ENCODE data around the gene CCDC68. TPM values are rescaled to one million over a fixed set of nuclear protein-coding genes. Genes with fewer than 3 reads are reported as not detected.

The CCDC68 gene
- total RNA-seq, 1 experiment from 2014 or later: not detected

DNA sequence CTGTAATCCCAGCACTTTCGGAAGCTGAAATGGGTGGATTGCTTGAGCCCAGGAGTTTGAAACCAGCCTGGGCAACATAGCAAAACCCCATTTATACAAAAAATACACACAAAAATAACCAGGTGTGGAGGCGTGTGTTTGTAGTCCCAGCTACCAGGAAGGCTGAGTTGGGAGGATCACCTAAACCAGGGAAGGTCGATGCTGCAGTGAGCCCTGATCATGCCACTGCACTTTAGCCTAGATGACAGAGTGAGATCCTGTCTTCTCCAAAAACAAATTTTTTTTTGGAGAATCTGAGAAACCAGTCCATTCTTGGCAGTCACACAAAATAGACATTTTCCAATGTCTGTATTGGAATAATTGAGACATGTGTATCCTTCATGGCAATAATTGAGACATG lies 84.2 kb downstream of the CCDC68 start:
- H3K27me3 ChIP-seq (replicated peaks; ENCODE audit: insufficient read depth, low read depth, low read length, poor library complexity): peaks cover 22% of the 10 kb centered on the region
- no peaks in the 10 kb centered on the region for H3K4me1 ChIP-seq (ENCODE audit: insufficient read depth, low read length, poor library complexity, severe bottlenecking)
- no peaks in the 10 kb centered on the region for H3K9me3 ChIP-seq (ENCODE audit: low read depth, low read length, poor library complexity, severe bottlenecking)
- no peak overlapping the region for H3K4me3 ChIP-seq (ENCODE audit: low read depth, low read length, poor library complexity, severe bottlenecking)
- BruUV-seq (replicated peaks): no TSS peak
- ChIA-PET POLR2A (ENCODE audit: low non-redundant PET) (no interaction called here), CTCF (no interaction called here)
- no peak for DNase-seq (ENCODE audit: low spot score)
- intact Hi-C loops (cut with micrococcal nuclease; ENCODE audit: unreplicated experiment): no loop called here
- no peak overlapping the region for H3K27ac ChIP-seq (ENCODE audit: low read depth, low read length, poor library complexity, severe bottlenecking)
- TF ChIP-seq, protein P1, sequence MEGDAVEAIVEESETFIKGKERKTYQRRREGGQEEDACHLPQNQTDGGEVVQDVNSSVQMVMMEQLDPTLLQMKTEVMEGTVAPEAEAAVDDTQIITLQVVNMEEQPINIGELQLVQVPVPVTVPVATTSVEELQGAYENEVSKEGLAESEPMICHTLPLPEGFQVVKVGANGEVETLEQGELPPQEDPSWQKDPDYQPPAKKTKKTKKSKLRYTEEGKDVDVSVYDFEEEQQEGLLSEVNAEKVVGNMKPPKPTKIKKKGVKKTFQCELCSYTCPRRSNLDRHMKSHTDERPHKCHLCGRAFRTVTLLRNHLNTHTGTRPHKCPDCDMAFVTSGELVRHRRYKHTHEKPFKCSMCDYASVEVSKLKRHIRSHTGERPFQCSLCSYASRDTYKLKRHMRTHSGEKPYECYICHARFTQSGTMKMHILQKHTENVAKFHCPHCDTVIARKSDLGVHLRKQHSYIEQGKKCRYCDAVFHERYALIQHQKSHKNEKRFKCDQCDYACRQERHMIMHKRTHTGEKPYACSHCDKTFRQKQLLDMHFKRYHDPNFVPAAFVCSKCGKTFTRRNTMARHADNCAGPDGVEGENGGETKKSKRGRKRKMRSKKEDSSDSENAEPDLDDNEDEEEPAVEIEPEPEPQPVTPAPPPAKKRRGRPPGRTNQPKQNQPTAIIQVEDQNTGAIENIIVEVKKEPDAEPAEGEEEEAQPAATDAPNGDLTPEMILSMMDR (conservative IDR thresholded peaks at IDR 0.05; ENCODE audit: low read depth, low read length): no peak
- TF ChIP-seq EZH2 (IDR thresholded peaks at IDR 0.05; ENCODE audit: borderline replicate concordance, low read depth, low read length, poor library complexity, severe bottlenecking): no peak
- H3K36me3 ChIP-seq (ENCODE audit: insufficient read depth, low read length, poor library complexity, severe bottlenecking): no peaks in the 10 kb centered on the region

DNA sequence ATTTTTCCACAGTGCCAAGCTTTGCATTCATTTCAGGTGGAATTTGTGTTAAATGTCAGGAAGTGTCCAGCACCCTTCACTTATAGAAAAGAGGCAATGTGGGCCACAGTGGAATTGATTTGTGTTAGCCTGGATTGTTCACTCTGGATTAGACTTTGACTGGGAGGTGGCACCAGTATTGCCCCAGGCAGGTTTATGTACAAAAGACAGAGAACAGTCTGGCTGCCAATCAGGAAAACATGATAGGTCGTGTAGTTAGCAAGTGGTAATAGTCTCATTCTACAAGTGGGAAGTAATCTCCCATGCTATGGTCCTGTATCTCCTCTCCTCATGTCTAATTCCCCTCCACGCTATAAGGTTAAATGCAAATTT lies 85.4 kb downstream of the CCDC68 start:
- H3K27ac ChIP-seq (ENCODE audit: low read depth, low read length, poor library complexity, severe bottlenecking): no peak overlapping the region
- H3K9me3 ChIP-seq (ENCODE audit: low read depth, low read length, poor library complexity, severe bottlenecking): no peaks in the 10 kb centered on the region
- no peak for TF ChIP-seq EZH2 (IDR thresholded peaks at IDR 0.05; ENCODE audit: borderline replicate concordance, low read depth, low read length, poor library complexity, severe bottlenecking)
- TF ChIP-seq, protein P1 (conservative IDR thresholded peaks at IDR 0.05; ENCODE audit: low read depth, low read length): no peak
- H3K36me3 ChIP-seq (ENCODE audit: insufficient read depth, low read length, poor library complexity, severe bottlenecking): no peaks in the 10 kb centered on the region
- H3K27me3 ChIP-seq (replicated peaks; ENCODE audit: insufficient read depth, low read depth, low read length, poor library complexity): peaks cover 10% of the 10 kb centered on the region
- BruUV-seq (replicated peaks): no TSS peak
- ChIA-PET POLR2A (ENCODE audit: low non-redundant PET) (interaction anchor here (0.6 kb wide), 1 partner anchor 478 kb away, joined by 12 read pairs; no protein-coding TSS in a partner anchor), CTCF (no interaction called here)
- intact Hi-C loops (cut with micrococcal nuclease; ENCODE audit: unreplicated experiment): no loop called here
- no peak overlapping the region for H3K4me3 ChIP-seq (ENCODE audit: low read depth, low read length, poor library complexity, severe bottlenecking)
- no peaks in the 10 kb centered on the region for H3K4me1 ChIP-seq (ENCODE audit: insufficient read depth, low read length, poor library complexity, severe bottlenecking)
- DNase-seq (ENCODE audit: low spot score): no peak

DNA sequence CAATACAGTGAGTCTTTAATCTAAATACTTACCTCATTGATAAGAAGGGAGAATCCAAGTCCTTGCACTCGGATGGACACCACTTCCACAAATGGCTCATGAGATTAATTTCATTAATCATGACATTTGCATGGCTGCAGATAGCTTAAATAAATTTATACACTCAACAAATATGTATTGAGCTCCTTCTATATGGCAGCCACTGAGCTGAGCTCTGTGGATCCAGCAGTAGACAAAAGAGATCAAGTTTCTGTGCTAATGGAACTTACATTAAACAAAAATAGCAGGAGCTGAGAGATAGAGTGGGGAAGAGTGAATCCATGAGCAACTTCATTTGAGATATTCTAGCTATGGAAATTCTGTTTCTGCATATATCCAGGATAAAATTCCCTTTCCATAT lies 86.6 kb downstream of the CCDC68 start:
- no peak overlapping the region for H3K4me3 ChIP-seq (ENCODE audit: low read depth, low read length, poor library complexity, severe bottlenecking)
- no peaks in the 10 kb centered on the region for H3K9me3 ChIP-seq (ENCODE audit: low read depth, low read length, poor library complexity, severe bottlenecking)
- intact Hi-C loops (cut with micrococcal nuclease; ENCODE audit: unreplicated experiment): no loop called here
- peaks cover 4% of the 10 kb centered on the region for H3K27me3 ChIP-seq (replicated peaks; ENCODE audit: insufficient read depth, low read depth, low read length, poor library complexity)
- POLR2A ChIA-PET (ENCODE audit: low non-redundant PET): interaction anchor here (0.7 kb wide), 1 partner anchor 146 kb away, joined by 3 read pairs; no protein-coding TSS in a partner anchor
- no peak overlapping the region for H3K27ac ChIP-seq (ENCODE audit: low read depth, low read length, poor library complexity, severe bottlenecking)
- no TSS peak for BruUV-seq (replicated peaks)
- no peaks in the 10 kb centered on the region for H3K36me3 ChIP-seq (ENCODE audit: insufficient read depth, low read length, poor library complexity, severe bottlenecking)
- CTCF ChIA-PET: interaction anchor here (0.7 kb wide), 1 partner anchor 110 kb away, joined by 5 read pairs; no protein-coding TSS in a partner anchor
- DNase-seq (ENCODE audit: low spot score): no peak
- H3K4me1 ChIP-seq (ENCODE audit: insufficient read depth, low read length, poor library complexity, severe bottlenecking): no peaks in the 10 kb centered on the region
- TF ChIP-seq, protein P1 (conservative IDR thresholded peaks at IDR 0.05; ENCODE audit: low read depth, low read length): no peak
- no peak for TF ChIP-seq EZH2 (IDR thresholded peaks at IDR 0.05; ENCODE audit: borderline replicate concordance, low read depth, low read length, poor library complexity, severe bottlenecking)

Data from A673 (cell line).